ENCODE data around the gene CCNQ. TPM values are rescaled to one million over a fixed set of nuclear protein-coding genes. Genes with fewer than 3 reads are reported as not detected.

The CCNQ gene
- total and polyA plus RNA-seq, 10 of the 15 experiments (the other 5 are each of a cell fraction or from before 2014, with no cell fraction given) = 0.45 to 36.2 (median 18.2) TPM

- Histone ChIP-seq H4K20me1 (ENCODE audit: control insufficient read depth, insufficient read depth) (no peaks in the 10 kb centered on the region), H3K4me3 (no peak overlapping the region), H3K27ac (ENCODE audit: control insufficient read depth, insufficient read depth) (no peak overlapping the region), H3K36me3 (ENCODE audit: control insufficient read depth in 2 of 2, insufficient read depth in 2 of 2, low read length in 1 of 2) (no peaks in the 10 kb centered on the region), H3K79me2 (ENCODE audit: control insufficient read depth, insufficient read depth, low read length) (no peaks in the 10 kb centered on the region), H3K27me3 (replicated peaks in 1 of 2; ENCODE audit: control insufficient read depth in 2 of 2, insufficient read depth in 2 of 2, low read length in 1 of 2) (peaks cover 0 to 3% of the 10 kb centered on the region in 2 experiments; a peak in 3 of 4 replicates), H3K4me2 (ENCODE audit: control insufficient read depth, insufficient read depth) (no peak overlapping the region), H3K4me1 (ENCODE audit: control insufficient read depth, insufficient read depth, low read length) (no peaks in the 10 kb centered on the region), H2AFZ (ENCODE audit: control insufficient read depth, low read depth, low read length) (no peak overlapping the region), H3K9me3 (replicated peaks; ENCODE audit: control insufficient read depth, insufficient read depth, low read length) (no peaks in the 10 kb centered on the region; the same call in 2 of the 3 replicates), H3K9ac (ENCODE audit: control insufficient read depth, insufficient read depth, low read length) (no peak overlapping the region)
- CTCF ChIA-PET = interaction anchor here (0.7 to 1.3 kb wide), 4 partner anchors 10 to 687 kb away, joined by 3 to 4 read pairs (median 3); no protein-coding TSS in a partner anchor
- WGBS (ENCODE audit: insufficient coverage, insufficient replicate concordance, low lambda C conversion rate, missing lambda C conversion rate) = 37% methylated on average over 5 of the region's 6 CpGs
- TF ChIP-seq RBBP5 (conservative IDR thresholded peaks at IDR 0.05) = no peak
- TF ChIP-seq ZNF274 (IDR thresholded peaks at IDR 0.05; ENCODE audit: insufficient read depth, insufficient read length) = no peak
- no peak for TF ChIP-seq SMAD5 (IDR thresholded peaks at IDR 0.05; ENCODE audit: low read depth)
- TF ChIP-seq BCL11A (IDR thresholded peaks at IDR 0.05; ENCODE audit: low read depth, low read length) = no peak
- no peak for TF ChIP-seq CBX3 (IDR thresholded peaks at IDR 0.05; ENCODE audit: borderline replicate concordance, low read depth)
- no peak for TF ChIP-seq RFX5 (IDR thresholded peaks at IDR 0.05; ENCODE audit: low read depth, low read length)
- no peak for TF ChIP-seq JUNB (IDR thresholded peaks at IDR 0.05)
- no peak for TF ChIP-seq ZNF592 (IDR thresholded peaks at IDR 0.05)
- TF ChIP-seq SPI1 (IDR thresholded peaks at IDR 0.05; ENCODE audit: borderline replicate concordance, insufficient read depth, low read depth, low read length) = no peak
- no peak for TF ChIP-seq PML (IDR thresholded peaks at IDR 0.05; ENCODE audit: low read length)
- no peak for TF ChIP-seq ATF3 (IDR thresholded peaks at IDR 0.05; ENCODE audit: borderline replicate concordance, extremely low read depth, low read depth, low read length)
- no peak for TF ChIP-seq TCF12 (IDR thresholded peaks at IDR 0.05; ENCODE audit: low read depth, low read length)
- no peak for TF ChIP-seq ETV6 (conservative IDR thresholded peaks at IDR 0.05 in 1 of 2, IDR thresholded peaks at IDR 0.05 in 1 of 2; ENCODE audit: borderline replicate concordance in 1 of 2, low read depth in 1 of 2)
- no peak for TF ChIP-seq TARDBP (IDR thresholded peaks at IDR 0.05; ENCODE audit: borderline replicate concordance)
- POLR2A ChIA-PET = no interaction called here
- in situ Hi-C loops (cut with MboI) = no loop called here
- FAIRE-seq = no peak
- RAD21 ChIA-PET (ENCODE audit: unreplicated experiment) = no interaction called here
- no peak for ATAC-seq
- intact Hi-C loops (cut with micrococcal nuclease; ENCODE audit: unreplicated experiment) = no loop called here
- no TSS peak for BruUV-seq (replicated peaks)
- DNase-seq (ENCODE audit: low read depth, low spot score) = no peak
- SMC1A ChIA-PET (ENCODE audit: uncharacterized antibody, unreplicated experiment) = interaction anchor here (1.1 kb wide), 1 partner anchor 208 kb away, joined by 3 read pairs; no protein-coding TSS in a partner anchor
Observed at GRCh38 chrX:153645151-153645550, 46.2 kb upstream of the CCNQ start.

Measured in GM12878 (cell line).